CD4-positive, alpha-beta T cell (primary cell): ENCODE results near the gene COPZ1. TPM values are rescaled to one million over a fixed set of nuclear protein-coding genes. Genes with fewer than 3 reads are reported as not detected.
A peak's percentile ranks its signal among the peaks of the same experiment; 100 is the strongest.
"Not testable (repeated sequence)": the region's sequence is repeated elsewhere in the genome, so short reads cannot be mapped to it uniquely, and the experiment has no call there.

Experiments
- ATAC-seq: fragments of 200-7000 bp; cut with Tn5 transposase; one replicate; pipeline ENCODE4 v1.10.0; 2022; ENCODE audit warnings: mild to moderate bottlenecking; ENCODE audit not compliant: poor library complexity
- CTCF ChIA-PET: fragments of 350-600 bp; sonication (Branson Sonifier 250); formaldehyde crosslinking; loops from one replicate; lab custom pipeline; 2021; ENCODE audit warnings: antibody characterized with exemption, inconsistent platforms; lab: Charles Lee
- POLR2A ChIA-PET: fragments of 350-600 bp; sonication (Branson Sonifier 250); formaldehyde crosslinking; loops from one replicate; lab custom pipeline; 2021; ENCODE audit warnings: antibody characterized with exemption, inconsistent platforms; lab: Charles Lee
- DNase-seq, 14 experiments: peaks; one replicate each; pipeline ENCODE4 v3.0.0-alpha.2; 2013 to 2020; ENCODE audit warnings: mixed read lengths in 2 of 14
- H3K27ac ChIP-seq, 2 donors: one replicate each; pipeline versions ENCODE4 v1.5.1 to v1.7.0; 2013; ENCODE audit warnings: low read length in 2 of 2, low read depth in 1 of 2, mild to moderate bottlenecking in 1 of 2
- H3K27me3 ChIP-seq, 2 experiments: 1 replicate in 1 of 2; 2 replicates in 1 of 2; pipeline versions ENCODE4 v1.6.1 to v1.7.0; 2013; ENCODE audit warnings: low read length in 2 of 2, control low read depth in 1 of 2, mild to moderate bottlenecking in 1 of 2, moderate library complexity in 1 of 2; ENCODE audit not compliant: insufficient read depth in 2 of 2, control insufficient read depth in 1 of 2
- H3K36me3 ChIP-seq: one replicate; pipeline ENCODE4 v1.6.1; 2013; ENCODE audit warnings: low read length, control low read depth; ENCODE audit not compliant: insufficient read depth
- H3K4me1 ChIP-seq: one replicate; pipeline ENCODE4 v1.6.1; 2013; ENCODE audit warnings: low read length, control low read depth; ENCODE audit not compliant: insufficient read depth
- H3K4me3 ChIP-seq: one replicate; pipeline ENCODE4 v1.5.1; 2013; ENCODE audit warnings: mild to moderate bottlenecking, low read length, moderate library complexity
- H3K9me3 ChIP-seq, 2 experiments: 1 replicate in 1 of 2; 2 replicates in 1 of 2; pipeline versions ENCODE4 v1.6.1 to v1.7.0; 2013; ENCODE audit warnings: low read length in 2 of 2, mild to moderate bottlenecking in 2 of 2, control low read depth in 1 of 2, moderate library complexity in 1 of 2; ENCODE audit not compliant: control insufficient read depth in 1 of 2, insufficient read depth in 1 of 2
- H3K27ac Mint-ChIP-seq: one replicate; pipeline ENCODE4 v1.8.0; 2020; ENCODE audit warnings: mixed read lengths
- H3K27me3 Mint-ChIP-seq: one replicate; pipeline ENCODE4 v1.8.0; 2021; ENCODE audit warnings: mixed read lengths
- H3K36me3 Mint-ChIP-seq: one replicate; pipeline ENCODE4 v1.8.0; 2021; ENCODE audit warnings: low read depth, mixed read lengths
- H3K4me1 Mint-ChIP-seq: one replicate; pipeline ENCODE4 v1.8.0; 2021; ENCODE audit warnings: low read depth, mixed read lengths
- H3K4me3 Mint-ChIP-seq: one replicate; pipeline ENCODE4 v1.8.0; 2020; ENCODE audit warnings: mild to moderate bottlenecking, mixed read lengths
- H3K9me3 Mint-ChIP-seq: one replicate; pipeline ENCODE4 v1.8.0; 2020; ENCODE audit warnings: mixed read lengths
- CTCF ChIP-seq: fragments of 200-600 bp; IDR thresholded peaks from one replicate; pipeline ENCODE4 v1.8.0; 2022; ENCODE audit warnings: antibody characterized with exemption, mild to moderate bottlenecking
- intact Hi-C, 2 experiments: fragments of 100-400 bp; cut with DNase I in 1 of 2; cut with micrococcal nuclease in 1 of 2; formaldehyde crosslinking; loops; one replicate each; pipeline versions ENCODE4 v1.15.1 to v1.9.0; 2023 to 2025; cut with DNase I, micrococcal nuclease
- total RNA-seq, 174 experiments: library from RNA in 2 of 174; stranded (reverse) in 2 of 174; gene quantifications; one replicate each; pipeline ENCODE4 v1.2.3 and lab custom pipeline; 2021 to 2026

COPZ1 gene
- total RNA-seq, 2 experiments from 2014 or later, result 31.2 to 33.9 TPM

DNA sequence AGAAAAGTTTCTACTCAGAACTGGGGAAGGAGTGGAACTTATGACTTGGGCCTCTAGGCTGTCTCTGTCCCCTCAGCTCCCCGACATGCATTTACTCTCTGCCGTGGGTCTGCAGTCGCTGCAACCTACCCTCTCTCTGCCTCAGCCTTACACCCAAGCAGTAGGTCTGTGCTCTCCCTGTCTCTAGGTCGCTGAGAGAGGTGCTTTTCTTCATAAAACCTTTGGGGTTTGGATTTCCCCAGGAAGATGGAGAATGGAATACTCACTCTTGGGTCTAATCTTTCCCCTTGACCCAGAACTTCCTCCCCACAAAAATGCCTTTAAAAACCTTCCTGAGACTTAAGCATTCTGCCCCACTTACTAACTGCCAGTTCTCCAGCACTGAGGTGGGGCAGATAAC, 26.4 kb downstream of the COPZ1 start:
- Mint-ChIP-seq H3K4me3 (no peak overlapping the region), H3K36me3 (peaks cover 61% of the 10 kb centered on the region), H3K9me3 (no peaks in the 10 kb centered on the region), H3K4me1 (peaks cover 18% of the 10 kb centered on the region), H3K27ac (peak overlapping the region; percentile 84), H3K27me3 (no peaks in the 10 kb centered on the region)
- H3K4me3 ChIP-seq, result no peak overlapping the region
- peaks cover 16% of the 10 kb centered on the region for H3K4me1 ChIP-seq
- intact Hi-C loops, result no loop called here
- ATAC-seq (no peak), DNase-seq (no peak)
- TF ChIP-seq CTCF, result no peak
- ChIA-PET POLR2A (interaction anchor here (1.6 kb wide), 1 partner anchor 27 kb away, joined by 6 read pairs; the partner anchor contains the start of gene COPZ1), CTCF (interaction anchor here (1.7 kb wide), 1 partner anchor 18 kb away, joined by 6 read pairs; no protein-coding TSS in a partner anchor)
- no peak overlapping the region for H3K27ac ChIP-seq
- peaks cover 49% of the 10 kb centered on the region for H3K36me3 ChIP-seq
- H3K27me3 ChIP-seq, result no peaks in the 10 kb centered on the region
- H3K9me3 ChIP-seq, result no peaks in the 10 kb centered on the region

GRCh38 chr12:54352022-54352531, 27.1 kb downstream of the COPZ1 start:
- Mint-ChIP-seq H3K27ac (peak overlapping the region; percentile 84), H3K4me1 (peaks cover 18% of the 10 kb centered on the region), H3K27me3 (no peaks in the 10 kb centered on the region), H3K4me3 (peak overlapping the region; percentile 86), H3K9me3 (no peaks in the 10 kb centered on the region), H3K36me3 (peaks cover 54% of the 10 kb centered on the region)
- Histone ChIP-seq H3K27ac (no peak overlapping the region), H3K27me3 (no peaks in the 10 kb centered on the region), H3K4me1 (peaks cover 16% of the 10 kb centered on the region), H3K4me3 (peak overlapping the region; percentile 38), H3K36me3 (peaks cover 43% of the 10 kb centered on the region), H3K9me3 (no peaks in the 10 kb centered on the region)
- peak in 8 of 14 experiments; percentile 9 to 61 (median 33) for DNase-seq
- intact Hi-C loops, result no loop called here
- peak; percentile 81 for ATAC-seq
- no peak for TF ChIP-seq CTCF
- POLR2A ChIA-PET, result interaction anchor here (0.7 to 1.6 kb wide), 6 partner anchors 9 to 101 kb away, joined by 3 to 6 read pairs (median 4); partner anchors contain the start of genes CBX5, COPZ1 and HNRNPA1
- CTCF ChIA-PET, result interaction anchor here (1.5 to 1.7 kb wide), 3 partner anchors 17 to 136 kb away, joined by 3 to 6 read pairs (median 3); no protein-coding TSS in a partner anchor

DNA sequence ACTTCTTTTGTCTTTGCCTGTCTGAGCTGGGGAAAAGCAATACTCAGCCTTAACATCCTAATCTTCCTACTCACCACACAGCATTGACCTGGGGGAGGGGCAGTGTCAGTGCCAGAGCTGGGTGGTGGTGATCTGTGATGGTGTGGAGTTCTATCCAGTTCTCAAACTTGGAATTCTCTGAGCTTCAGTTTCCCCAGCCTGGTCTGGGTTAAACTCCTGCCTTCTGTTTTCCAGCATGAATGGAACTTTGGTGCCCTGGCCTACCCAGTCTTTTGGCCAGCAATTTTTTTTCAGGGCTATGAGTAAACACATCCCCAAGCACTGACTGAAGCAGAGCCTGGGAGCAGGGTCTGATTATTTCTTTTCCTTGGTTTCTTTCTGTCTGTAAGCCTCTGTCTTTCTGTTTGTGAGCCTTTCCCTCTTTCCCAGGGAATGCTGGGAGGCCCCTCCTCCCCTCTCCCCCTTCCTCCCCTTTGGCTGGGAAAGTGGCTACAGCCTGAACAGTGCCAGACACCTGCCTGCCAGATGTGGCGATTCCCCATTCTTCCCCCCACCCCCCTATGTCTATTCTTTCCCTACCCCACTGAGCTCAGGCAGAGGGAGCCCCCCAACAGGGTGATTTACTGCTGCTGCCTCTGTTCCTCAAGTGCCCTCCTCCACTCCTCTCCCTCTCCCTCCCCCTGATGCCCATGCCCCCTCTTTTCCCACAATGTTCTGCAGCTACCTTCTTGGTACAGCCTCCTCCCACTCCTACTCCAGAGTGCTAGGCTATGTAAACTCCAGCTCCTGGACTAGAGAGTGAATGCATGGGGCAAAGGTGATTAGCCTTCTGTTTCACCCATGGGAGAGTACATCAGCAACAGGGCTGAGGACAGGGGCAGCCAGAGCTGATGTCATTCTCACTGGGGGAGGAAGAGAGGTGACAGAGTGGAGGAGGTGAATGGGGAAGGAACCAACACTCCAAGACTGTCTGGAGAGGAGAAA, 28.3 kb downstream of the COPZ1 start:
- H3K27ac ChIP-seq, result no peak overlapping the region
- ATAC-seq (no peak), DNase-seq (peak in 1 of 14 experiments; percentile 17)
- Mint-ChIP-seq H3K9me3 (no peaks in the 10 kb centered on the region), H3K27ac (peak overlapping the region; percentile 84), H3K36me3 (peaks cover 43% of the 10 kb centered on the region), H3K4me3 (peak overlapping the region; percentile 86), H3K4me1 (peaks cover 18% of the 10 kb centered on the region), H3K27me3 (no peaks in the 10 kb centered on the region)
- peaks cover 25% of the 10 kb centered on the region for H3K4me1 ChIP-seq
- peaks cover 32% of the 10 kb centered on the region for H3K36me3 ChIP-seq
- intact Hi-C loops, result no loop called here
- H3K4me3 ChIP-seq, result no peak overlapping the region
- no peak for TF ChIP-seq CTCF
- H3K9me3 ChIP-seq, result no peaks in the 10 kb centered on the region
- H3K27me3 ChIP-seq, result no peaks in the 10 kb centered on the region
- CTCF ChIA-PET, result interaction anchor here (0.9 to 1.7 kb wide), 7 partner anchors 16 to 137 kb away, joined by 3 to 6 read pairs (median 3); partner anchors contain the start of gene ZNF385A
- POLR2A ChIA-PET, result interaction anchor here (0.6 to 1.6 kb wide), 9 partner anchors 8 to 102 kb away, joined by 3 to 6 read pairs (median 4); partner anchors contain the start of genes CBX5, COPZ1 and HNRNPA1

GRCh38 chr12:54354271-54354670, 29.3 kb downstream of the COPZ1 start:
- H3K9me3 ChIP-seq, H3K27me3 ChIP-seq, ATAC-seq, H3K4me3 Mint-ChIP-seq, H3K9me3 Mint-ChIP-seq, intact Hi-C loops, H3K27ac ChIP-seq, H3K4me3 ChIP-seq, DNase-seq, H3K27ac Mint-ChIP-seq, H3K27me3 Mint-ChIP-seq: not testable (repeated sequence)
- Histone ChIP-seq H3K36me3 (peaks cover 23% of the 10 kb centered on the region), H3K4me1 (peaks cover 30% of the 10 kb centered on the region)
- CTCF ChIA-PET, result interaction anchor here (0.6 to 1.4 kb wide), 3 partner anchors 14 to 1150 kb away, joined by 3 to 5 read pairs (median 4); no protein-coding TSS in a partner anchor
- POLR2A ChIA-PET, result interaction anchor here (0.8 kb wide), 1 partner anchor 68 kb away, joined by 3 read pairs; no protein-coding TSS in a partner anchor
- Mint-ChIP-seq H3K36me3 (peaks cover 34% of the 10 kb centered on the region), H3K4me1 (peaks cover 18% of the 10 kb centered on the region)
